Measurements from ENCODE around the gene EXOSC1. TPM values are rescaled to one million over a fixed set of nuclear protein-coding genes. Genes with fewer than 3 reads are reported as not detected.

The EXOSC1 gene
- total and polyA plus RNA-seq, 2 of the 13 experiments (the other 11 are each of a cell fraction or from before 2014, with no cell fraction given) = 36.3 to 39.9 TPM

DNA sequence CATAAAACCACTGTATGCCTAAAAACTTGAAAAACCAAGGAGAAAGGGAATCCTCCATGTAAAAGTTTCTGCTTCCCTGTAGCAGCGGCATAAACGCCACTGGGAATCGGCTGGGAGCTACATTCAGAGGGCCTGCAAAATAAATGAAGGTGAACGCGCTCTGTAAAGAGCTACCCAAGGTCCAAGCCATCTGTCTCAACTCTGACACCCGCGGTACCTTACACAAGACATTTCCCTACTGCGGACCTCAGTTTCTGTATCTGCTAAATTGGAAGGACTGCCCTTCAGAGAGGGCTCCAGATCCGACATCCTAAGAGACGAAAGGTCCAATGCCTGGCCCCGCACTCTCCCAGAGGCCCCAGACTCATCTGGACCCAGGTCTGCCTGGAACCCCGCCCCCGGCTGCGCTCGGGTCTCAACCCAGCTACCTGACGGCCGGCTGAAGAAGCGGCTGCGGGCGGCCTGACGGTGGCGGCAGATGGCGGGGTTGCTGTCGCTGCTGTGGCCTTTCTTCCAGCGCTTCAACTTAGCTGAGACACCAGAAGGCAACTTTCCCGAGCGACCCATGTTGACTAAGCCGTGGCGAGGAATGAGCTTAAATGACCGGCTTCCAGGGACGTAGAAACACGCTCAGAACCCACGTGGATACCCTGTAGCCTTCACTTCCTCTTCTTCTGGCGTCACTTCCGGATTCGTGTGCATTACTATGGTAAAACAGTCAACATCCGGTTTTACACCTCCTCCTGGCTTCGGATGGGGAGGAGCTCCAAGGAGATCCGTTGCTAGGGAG is 44.9 kb downstream of the EXOSC1 start, which contains the start of gene RRP12 (continued):
- TF ChIP-seq, protein P1, sequence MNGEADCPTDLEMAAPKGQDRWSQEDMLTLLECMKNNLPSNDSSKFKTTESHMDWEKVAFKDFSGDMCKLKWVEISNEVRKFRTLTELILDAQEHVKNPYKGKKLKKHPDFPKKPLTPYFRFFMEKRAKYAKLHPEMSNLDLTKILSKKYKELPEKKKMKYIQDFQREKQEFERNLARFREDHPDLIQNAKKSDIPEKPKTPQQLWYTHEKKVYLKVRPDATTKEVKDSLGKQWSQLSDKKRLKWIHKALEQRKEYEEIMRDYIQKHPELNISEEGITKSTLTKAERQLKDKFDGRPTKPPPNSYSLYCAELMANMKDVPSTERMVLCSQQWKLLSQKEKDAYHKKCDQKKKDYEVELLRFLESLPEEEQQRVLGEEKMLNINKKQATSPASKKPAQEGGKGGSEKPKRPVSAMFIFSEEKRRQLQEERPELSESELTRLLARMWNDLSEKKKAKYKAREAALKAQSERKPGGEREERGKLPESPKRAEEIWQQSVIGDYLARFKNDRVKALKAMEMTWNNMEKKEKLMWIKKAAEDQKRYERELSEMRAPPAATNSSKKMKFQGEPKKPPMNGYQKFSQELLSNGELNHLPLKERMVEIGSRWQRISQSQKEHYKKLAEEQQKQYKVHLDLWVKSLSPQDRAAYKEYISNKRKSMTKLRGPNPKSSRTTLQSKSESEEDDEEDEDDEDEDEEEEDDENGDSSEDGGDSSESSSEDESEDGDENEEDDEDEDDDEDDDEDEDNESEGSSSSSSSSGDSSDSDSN (CRISPR knock-in tag; IDR thresholded peaks at IDR 0.05) = peak; percentile 54; the same call in 1 of the 2 replicates
- TF ChIP-seq REL (CRISPR knock-in tag; conservative IDR thresholded peaks at IDR 0.05) (no peak), NFKBIZ (CRISPR knock-in tag; IDR thresholded peaks at IDR 0.05) (no peak), MAF1 (CRISPR knock-in tag; IDR thresholded peaks at IDR 0.05; ENCODE audit: borderline replicate concordance) (no peak), BRCA1 (CRISPR knock-in tag; IDR thresholded peaks at IDR 0.05) (no peak), ZNF605 (CRISPR knock-in tag; IDR thresholded peaks at IDR 0.05) (peak; percentile 77), TEAD2 (CRISPR knock-in tag; IDR thresholded peaks at IDR 0.05) (no peak), GATA4 (IDR thresholded peaks at IDR 0.05; ENCODE audit: borderline replicate concordance, low read depth) (0 out of 2 replicates have a peak, but pooled peaks have one; percentile 9), ZNF510 (CRISPR knock-in tag; IDR thresholded peaks at IDR 0.05; ENCODE audit: low read depth) (0 out of 2 replicates have a peak, but pooled peaks have one; percentile 44), ZKSCAN8 (CRISPR knock-in tag; IDR thresholded peaks at IDR 0.05; ENCODE audit: borderline replicate concordance) (peak; percentile 34; the same call in 1 of the 2 replicates), CHD4 (IDR thresholded peaks at IDR 0.05; ENCODE audit: borderline replicate concordance, low read length) (no peak), KLF16 (CRISPR knock-in tag; IDR thresholded peaks at IDR 0.05) (peak in 1 of 2 experiments; percentile 76; a peak in 1 of 4 replicates), ZNF496 (CRISPR knock-in tag; IDR thresholded peaks at IDR 0.05; ENCODE audit: insufficient replicate concordance) (no peak), ZNF136 (CRISPR knock-in tag; IDR thresholded peaks at IDR 0.05; ENCODE audit: low read depth) (peak; percentile 50; the same call in 1 of the 2 replicates)
- TF ChIP-seq, protein P2, sequence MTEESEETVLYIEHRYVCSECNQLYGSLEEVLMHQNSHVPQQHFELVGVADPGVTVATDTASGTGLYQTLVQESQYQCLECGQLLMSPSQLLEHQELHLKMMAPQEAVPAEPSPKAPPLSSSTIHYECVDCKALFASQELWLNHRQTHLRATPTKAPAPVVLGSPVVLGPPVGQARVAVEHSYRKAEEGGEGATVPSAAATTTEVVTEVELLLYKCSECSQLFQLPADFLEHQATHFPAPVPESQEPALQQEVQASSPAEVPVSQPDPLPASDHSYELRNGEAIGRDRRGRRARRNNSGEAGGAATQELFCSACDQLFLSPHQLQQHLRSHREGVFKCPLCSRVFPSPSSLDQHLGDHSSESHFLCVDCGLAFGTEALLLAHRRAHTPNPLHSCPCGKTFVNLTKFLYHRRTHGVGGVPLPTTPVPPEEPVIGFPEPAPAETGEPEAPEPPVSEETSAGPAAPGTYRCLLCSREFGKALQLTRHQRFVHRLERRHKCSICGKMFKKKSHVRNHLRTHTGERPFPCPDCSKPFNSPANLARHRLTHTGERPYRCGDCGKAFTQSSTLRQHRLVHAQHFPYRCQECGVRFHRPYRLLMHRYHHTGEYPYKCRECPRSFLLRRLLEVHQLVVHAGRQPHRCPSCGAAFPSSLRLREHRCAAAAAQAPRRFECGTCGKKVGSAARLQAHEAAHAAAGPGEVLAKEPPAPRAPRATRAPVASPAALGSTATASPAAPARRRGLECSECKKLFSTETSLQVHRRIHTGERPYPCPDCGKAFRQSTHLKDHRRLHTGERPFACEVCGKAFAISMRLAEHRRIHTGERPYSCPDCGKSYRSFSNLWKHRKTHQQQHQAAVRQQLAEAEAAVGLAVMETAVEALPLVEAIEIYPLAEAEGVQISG (CRISPR knock-in tag; IDR thresholded peaks at IDR 0.05) = peak; percentile 72
- TF ChIP-seq, protein P3, sequence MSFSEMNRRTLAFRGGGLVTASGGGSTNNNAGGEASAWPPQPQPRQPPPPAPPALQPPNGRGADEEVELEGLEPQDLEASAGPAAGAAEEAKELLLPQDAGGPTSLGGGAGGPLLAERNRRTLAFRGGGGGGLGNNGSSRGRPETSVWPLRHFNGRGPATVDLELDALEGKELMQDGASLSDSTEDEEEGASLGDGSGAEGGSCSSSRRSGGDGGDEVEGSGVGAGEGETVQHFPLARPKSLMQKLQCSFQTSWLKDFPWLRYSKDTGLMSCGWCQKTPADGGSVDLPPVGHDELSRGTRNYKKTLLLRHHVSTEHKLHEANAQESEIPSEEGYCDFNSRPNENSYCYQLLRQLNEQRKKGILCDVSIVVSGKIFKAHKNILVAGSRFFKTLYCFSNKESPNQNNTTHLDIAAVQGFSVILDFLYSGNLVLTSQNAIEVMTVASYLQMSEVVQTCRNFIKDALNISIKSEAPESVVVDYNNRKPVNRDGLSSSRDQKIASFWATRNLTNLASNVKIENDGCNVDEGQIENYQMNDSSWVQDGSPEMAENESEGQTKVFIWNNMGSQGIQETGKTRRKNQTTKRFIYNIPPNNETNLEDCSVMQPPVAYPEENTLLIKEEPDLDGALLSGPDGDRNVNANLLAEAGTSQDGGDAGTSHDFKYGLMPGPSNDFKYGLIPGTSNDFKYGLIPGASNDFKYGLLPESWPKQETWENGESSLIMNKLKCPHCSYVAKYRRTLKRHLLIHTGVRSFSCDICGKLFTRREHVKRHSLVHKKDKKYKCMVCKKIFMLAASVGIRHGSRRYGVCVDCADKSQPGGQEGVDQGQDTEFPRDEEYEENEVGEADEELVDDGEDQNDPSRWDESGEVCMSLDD (CRISPR knock-in tag; IDR thresholded peaks at IDR 0.05; ENCODE audit: borderline replicate concordance) = no peak
- TF ChIP-seq, protein P4, sequence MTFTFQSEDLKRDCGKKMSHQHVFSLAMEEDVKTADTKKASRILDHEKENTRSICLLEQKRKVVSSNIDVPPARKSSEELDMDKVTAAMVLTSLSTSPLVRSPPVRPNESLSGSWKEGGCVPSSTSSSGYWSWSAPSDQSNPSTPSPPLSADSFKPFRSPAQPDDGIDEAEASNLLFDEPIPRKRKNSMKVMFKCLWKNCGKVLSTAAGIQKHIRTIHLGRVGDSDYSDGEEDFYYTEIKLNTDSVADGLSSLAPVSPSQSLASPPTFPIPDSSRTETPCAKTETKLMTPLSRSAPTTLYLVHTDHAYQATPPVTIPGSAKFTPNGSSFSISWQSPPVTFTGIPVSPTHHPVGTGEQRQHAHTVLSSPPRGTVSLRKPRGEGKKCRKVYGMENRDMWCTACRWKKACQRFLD (CRISPR knock-in tag; IDR thresholded peaks at IDR 0.05; ENCODE audit: borderline replicate concordance) = peak; percentile 34; the same call in 1 of the 2 replicates

All from HepG2 (cell line).